Activated naive CD4-positive, alpha-beta T cell treated with anti-CD3 and anti-CD28 coated beads, Interleukin-2, amount 50 U/mL, for 24 hours (primary cell): ENCODE results near the gene COPS7B.

Source experiments
- H3K27ac Mint-ChIP-seq: one replicate; pipeline ENCODE4 v1.8.0; 2021; ENCODE audit warnings: mild to moderate bottlenecking, mixed read lengths
- H3K27me3 Mint-ChIP-seq: one replicate; pipeline ENCODE4 v1.8.0; 2021; ENCODE audit warnings: mixed read lengths
- H3K36me3 Mint-ChIP-seq: one replicate; pipeline ENCODE4 v1.8.0; 2021; ENCODE audit warnings: mixed read lengths
- H3K4me1 Mint-ChIP-seq: one replicate; pipeline ENCODE4 v1.8.0; 2021; ENCODE audit warnings: mixed read lengths
- H3K4me3 Mint-ChIP-seq: one replicate; pipeline ENCODE4 v1.8.0; 2021; ENCODE audit warnings: mild to moderate bottlenecking, mixed read lengths
- H3K9me3 Mint-ChIP-seq: one replicate; pipeline ENCODE4 v1.8.0; 2021; ENCODE audit warnings: mixed read lengths

Gene COPS7B

DNA sequence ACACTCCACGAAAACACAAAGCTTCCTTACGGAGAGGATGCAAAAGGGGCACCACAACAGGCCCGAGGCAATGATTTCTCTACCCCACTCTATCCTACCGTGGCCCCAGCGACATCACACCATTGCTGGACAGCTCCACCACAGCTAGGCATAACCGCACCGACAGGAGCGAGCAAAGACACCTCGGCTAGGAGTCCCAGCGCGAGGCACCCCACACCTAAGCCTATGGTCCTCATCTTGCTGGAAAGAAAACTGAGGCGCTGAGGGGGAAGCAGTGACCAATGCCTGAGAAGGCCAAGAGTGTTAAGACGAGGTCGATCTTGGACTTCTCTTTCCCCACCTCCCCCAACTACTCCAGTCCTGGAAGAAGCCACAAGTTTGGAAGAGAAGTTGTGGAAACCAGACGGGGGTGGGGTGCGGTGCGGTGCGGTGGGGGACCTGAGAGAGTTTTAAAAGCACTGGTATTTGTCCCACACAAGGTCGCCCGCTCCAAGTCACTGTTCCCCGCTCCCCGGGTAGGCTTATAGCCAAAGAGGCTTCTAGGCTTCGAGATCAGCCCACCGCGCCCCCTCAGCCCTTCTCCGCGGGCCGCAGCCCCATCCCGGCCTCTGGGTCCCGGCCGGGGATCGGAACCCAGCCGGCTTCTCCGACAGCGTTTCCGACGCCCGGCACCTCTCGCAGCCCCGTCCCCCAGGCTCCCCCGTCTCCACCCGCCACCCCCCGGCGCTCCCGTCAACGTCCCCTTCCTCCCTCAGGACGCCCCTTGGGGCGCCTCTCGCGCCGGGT, 5.9 kb upstream of the COPS7B start:
- H3K36me3 Mint-ChIP-seq: peaks cover 2% of the 10 kb centered on the region
- peaks cover 54% of the 10 kb centered on the region for H3K4me1 Mint-ChIP-seq
- H3K27ac Mint-ChIP-seq: peak overlapping the region; percentile 8
- H3K9me3 Mint-ChIP-seq: no peaks in the 10 kb centered on the region
- H3K27me3 Mint-ChIP-seq: no peaks in the 10 kb centered on the region
- peak overlapping the region; percentile 98 for H3K4me3 Mint-ChIP-seq

DNA sequence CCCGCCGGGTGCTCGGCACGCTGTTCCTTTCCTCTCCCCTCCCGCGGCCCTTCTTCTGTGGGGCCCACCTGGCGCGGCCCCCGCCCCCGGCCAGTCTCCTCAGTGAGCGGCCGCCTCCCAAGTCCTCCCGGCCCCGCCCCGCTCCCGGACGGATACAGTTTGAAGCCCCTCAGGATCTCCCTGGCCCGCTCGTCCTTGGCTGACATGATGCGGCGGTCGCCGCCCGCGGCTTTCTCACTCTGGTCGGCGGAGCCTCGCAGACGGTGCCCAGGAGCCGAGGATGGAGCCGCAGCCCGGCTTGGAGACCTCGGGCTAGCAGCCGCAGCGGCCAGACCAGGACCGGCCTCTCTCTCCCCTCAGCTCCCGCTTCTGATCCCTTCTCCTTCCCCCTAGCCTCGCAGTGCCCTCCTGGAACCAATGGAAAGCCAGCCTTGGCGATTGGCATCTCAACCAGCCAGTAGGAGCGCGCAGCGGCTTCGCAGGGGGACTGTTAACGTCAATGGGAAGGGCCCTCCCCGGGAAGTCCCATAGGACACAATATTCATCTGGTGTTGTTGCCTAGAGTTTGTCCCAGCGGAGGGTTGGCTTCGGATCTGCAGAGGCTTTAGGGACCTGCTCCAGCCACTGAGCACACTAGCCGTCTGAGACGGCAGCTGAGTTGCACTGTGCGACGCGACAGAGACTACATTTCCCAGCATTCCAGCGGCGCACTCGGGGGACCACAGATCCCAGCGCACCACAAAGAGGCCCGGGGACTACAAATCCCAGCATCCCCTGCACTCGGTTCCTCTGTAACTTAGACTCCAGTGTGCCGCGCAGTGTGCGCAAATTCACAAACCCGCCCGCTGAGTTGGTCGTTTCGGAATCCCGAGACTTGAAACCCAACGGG, 5.1 kb upstream of the COPS7B start, which contains the start of gene PDE6D:
PDE6D (minus strand) TSS at position 374 of the 889 bp plus-strand sequence; CDS start at position 206, 168 bp downstream.
- peaks cover 2% of the 10 kb centered on the region for H3K36me3 Mint-ChIP-seq
- H3K27me3 Mint-ChIP-seq: no peaks in the 10 kb centered on the region
- peak within 1 kb of the TSS; percentile 98 for H3K4me3 Mint-ChIP-seq
- peaks cover 61% of the 10 kb centered on the region for H3K4me1 Mint-ChIP-seq
- H3K9me3 Mint-ChIP-seq: no peaks in the 10 kb centered on the region
- peak within 1 kb of the TSS; percentile 96 for H3K27ac Mint-ChIP-seq

DNA sequence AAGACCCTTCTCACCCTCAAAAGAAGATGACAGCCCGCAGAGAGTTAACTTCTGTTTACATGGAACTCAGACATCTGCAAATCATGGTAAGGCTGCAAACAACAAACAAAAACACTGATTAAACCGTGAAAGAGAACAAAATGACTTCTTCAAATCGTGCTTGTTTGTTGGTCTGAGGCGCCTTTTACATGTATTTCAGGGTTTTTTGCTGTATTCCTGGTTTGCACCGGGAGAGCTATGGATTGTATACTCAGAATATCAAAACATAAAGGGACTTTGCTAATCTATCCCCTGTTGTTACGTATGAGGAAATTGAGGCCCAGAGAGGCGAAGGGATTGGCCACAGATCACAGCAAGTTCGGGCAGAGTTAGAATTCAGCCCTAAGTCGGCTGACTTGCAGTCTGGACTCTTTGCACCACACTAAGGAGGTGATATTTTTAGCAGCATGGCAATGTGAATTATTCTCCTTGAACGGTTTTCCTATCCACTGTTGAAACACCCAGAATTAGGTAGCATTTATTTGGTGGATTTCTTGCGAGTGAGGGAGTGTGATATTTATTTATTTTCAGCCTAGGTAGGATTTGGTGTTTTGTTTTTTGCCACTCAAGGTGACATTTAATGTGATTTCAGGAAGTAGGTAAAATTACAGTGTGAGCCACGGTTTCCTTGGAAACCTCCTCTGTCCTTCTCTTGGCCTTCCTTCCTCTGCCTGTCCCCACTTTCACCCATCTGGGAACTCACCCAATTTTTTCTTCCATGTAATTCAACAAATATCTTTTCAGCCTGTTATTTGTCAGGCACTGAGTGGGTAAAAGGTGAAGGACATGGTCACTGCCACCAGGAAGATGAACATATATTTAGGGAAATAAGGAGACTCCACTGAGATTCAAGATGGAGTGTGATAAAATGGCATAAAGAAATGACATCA, 4.2 kb upstream of the COPS7B start:
- Mint-ChIP-seq H3K4me1 (peaks cover 65% of the 10 kb centered on the region), H3K4me3 (peak overlapping the region; percentile 98), H3K36me3 (peaks cover 2% of the 10 kb centered on the region), H3K27me3 (no peaks in the 10 kb centered on the region), H3K9me3 (no peaks in the 10 kb centered on the region), H3K27ac (peak overlapping the region; percentile 96)

DNA sequence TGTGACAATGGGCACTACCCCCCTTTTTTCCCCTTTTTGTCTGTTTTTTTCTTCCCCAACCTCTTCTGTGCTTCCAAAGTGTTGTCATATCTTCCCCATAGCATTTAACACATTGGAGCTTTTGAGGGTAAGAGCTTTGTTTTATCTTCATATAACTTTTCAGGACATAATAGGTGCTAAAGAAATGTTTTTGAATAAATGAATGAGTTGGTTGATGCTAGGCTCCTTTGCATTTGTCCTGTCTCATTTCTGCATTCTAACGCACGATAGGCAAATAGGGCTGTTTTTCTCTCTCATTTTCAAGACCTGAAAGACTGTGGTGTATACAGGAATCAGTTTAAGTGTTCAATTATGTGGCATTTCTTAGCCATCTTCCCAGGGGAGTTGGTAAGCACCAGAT, 832 bp upstream of the COPS7B start:
- H3K27ac Mint-ChIP-seq: peak overlapping the region; percentile 94
- no peaks in the 10 kb centered on the region for H3K27me3 Mint-ChIP-seq
- no peaks in the 10 kb centered on the region for H3K9me3 Mint-ChIP-seq
- H3K4me1 Mint-ChIP-seq: peaks cover 72% of the 10 kb centered on the region
- H3K36me3 Mint-ChIP-seq: peaks cover 5% of the 10 kb centered on the region
- H3K4me3 Mint-ChIP-seq: peak overlapping the region; percentile 97

DNA sequence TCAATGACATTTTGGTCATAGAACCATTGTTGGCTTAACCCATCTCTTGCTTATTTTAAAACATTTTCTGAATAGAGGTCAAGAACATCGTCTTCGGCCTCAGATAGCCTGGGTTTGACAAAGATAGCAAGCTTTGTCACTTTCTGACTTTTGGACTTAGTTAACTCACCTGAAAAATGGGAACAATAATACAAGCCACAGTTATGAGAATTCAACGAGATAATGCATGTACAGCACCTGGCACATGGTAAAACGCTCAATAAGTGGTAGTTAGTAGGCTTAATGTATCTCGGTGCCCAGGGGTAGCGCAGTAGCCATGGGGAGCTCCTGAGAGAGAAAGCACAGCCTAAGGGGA, 446 bp upstream of the COPS7B start:
- Mint-ChIP-seq H3K9me3 (no peaks in the 10 kb centered on the region), H3K4me1 (peaks cover 72% of the 10 kb centered on the region), H3K36me3 (peaks cover 5% of the 10 kb centered on the region), H3K27ac (peak overlapping the region; percentile 94), H3K4me3 (peak overlapping the region; percentile 97), H3K27me3 (no peaks in the 10 kb centered on the region)

DNA sequence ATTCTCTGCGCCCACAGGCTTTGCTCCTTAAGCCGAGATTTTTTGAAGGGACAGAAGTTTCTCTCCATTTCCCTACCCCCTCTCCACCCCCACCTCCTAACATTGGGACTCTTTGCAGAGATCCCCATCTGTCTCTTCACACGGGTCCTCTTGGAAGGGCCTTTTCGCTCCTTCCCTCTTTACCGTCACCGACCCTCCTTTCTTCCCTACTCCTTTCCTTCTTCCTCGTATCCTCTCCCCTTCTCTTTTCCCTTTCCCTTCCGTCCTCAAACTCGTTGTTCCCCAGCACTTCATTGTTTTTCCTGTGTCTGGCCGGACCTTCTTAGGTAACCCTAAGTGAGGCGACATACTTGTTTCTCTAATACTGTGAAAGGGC, 660 bp downstream of the COPS7B start:
- Mint-ChIP-seq H3K27ac (peak overlapping the region; percentile 93), H3K9me3 (no peaks in the 10 kb centered on the region), H3K27me3 (no peaks in the 10 kb centered on the region), H3K4me3 (peak overlapping the region; percentile 97), H3K36me3 (peaks cover 5% of the 10 kb centered on the region), H3K4me1 (peaks cover 75% of the 10 kb centered on the region)

DNA sequence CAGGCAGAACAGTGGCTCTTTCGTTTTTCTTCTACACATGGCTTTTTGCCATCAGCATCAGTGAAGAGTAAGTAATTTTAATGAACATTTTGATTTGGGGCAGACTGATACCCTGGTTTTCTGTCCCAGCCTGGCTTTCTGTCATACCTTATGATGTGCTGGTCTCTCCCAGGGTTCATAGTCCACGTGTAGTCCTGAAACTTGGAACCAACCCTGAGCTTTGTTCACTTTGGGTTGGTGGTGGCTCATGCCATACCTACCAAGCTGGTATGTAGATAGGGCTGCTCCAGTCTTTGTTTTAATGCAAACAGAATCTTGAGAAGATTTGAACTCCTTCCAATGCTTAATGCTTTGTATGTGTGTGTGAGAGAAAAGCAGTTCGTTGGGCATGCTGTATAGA, 4.9 kb downstream of the COPS7B start:
- Mint-ChIP-seq H3K4me1 (peaks cover 46% of the 10 kb centered on the region), H3K4me3 (no peak overlapping the region)

DNA sequence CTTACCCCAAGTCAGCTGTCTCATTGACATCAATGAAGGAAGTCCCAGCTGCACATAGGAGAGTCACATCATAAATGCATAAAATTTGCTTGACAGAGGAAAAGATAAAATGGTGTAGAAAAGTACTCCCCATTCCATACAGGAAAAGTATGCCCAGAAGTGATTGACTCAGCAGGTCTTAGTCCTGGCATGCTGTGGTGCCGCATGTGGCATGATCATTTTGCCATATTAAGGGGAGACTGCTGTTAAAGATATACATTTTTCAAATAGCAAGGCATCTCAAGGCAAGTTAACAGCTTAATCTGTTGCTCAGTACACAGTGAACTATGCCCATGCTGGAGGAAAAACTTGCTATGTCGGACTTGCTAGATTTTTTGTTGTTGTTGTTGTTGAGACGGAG, 8.1 kb downstream of the COPS7B start:
- Mint-ChIP-seq H3K27ac (no peak overlapping the region), H3K4me1 (peaks cover 27% of the 10 kb centered on the region), H3K27me3 (no peaks in the 10 kb centered on the region), H3K36me3 (peaks cover 16% of the 10 kb centered on the region), H3K9me3 (no peaks in the 10 kb centered on the region), H3K4me3 (no peak overlapping the region)

More for the DNA sequence above, 4.9 kb downstream of the COPS7B start:
- no peaks in the 10 kb centered on the region for H3K9me3 Mint-ChIP-seq
- no peaks in the 10 kb centered on the region for H3K27me3 Mint-ChIP-seq
- peaks cover 10% of the 10 kb centered on the region for H3K36me3 Mint-ChIP-seq
- H3K27ac Mint-ChIP-seq: no peak overlapping the region

DNA sequence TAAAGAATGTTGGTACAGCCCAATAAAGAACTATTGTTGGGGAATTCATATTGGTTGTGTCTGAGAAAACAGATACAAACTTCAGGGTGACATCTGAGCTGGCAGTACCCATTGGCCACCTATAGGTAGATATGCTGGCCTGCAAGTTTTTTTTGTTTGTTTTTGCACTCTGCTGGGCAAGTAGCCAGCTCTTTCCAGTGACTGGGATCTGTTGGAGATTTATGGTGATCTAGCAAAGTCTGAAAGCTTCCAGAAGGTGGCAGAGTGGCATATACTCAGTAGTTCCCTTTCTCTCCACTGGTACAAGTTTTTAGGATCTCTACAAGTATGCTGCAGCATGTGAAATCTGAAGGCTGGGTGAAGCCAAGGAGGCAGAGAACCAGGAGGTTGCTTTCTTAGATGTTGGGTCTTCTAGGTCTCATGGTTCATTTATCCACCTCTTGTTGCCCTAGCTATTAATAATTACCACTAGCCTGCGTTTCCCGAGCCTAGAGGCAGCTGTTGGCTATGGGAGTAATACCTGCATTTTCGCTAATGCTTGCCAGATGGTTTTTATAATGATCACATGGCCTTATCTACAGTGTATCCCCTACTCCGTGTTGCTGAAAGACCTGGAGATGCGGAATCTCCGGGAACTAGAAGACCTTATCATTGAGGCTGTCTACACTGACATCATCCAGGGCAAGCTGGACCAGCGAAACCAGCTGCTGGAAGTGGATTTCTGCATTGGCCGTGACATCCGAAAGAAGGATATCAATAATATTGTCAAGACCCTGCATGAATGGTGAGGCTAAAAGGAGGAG, 9.5 kb downstream of the COPS7B start:
- no peaks in the 10 kb centered on the region for H3K9me3 Mint-ChIP-seq
- H3K4me1 Mint-ChIP-seq: peaks cover 21% of the 10 kb centered on the region
- no peaks in the 10 kb centered on the region for H3K27me3 Mint-ChIP-seq
- H3K36me3 Mint-ChIP-seq: peaks cover 14% of the 10 kb centered on the region
- no peak overlapping the region for H3K27ac Mint-ChIP-seq
- no peak overlapping the region for H3K4me3 Mint-ChIP-seq

DNA sequence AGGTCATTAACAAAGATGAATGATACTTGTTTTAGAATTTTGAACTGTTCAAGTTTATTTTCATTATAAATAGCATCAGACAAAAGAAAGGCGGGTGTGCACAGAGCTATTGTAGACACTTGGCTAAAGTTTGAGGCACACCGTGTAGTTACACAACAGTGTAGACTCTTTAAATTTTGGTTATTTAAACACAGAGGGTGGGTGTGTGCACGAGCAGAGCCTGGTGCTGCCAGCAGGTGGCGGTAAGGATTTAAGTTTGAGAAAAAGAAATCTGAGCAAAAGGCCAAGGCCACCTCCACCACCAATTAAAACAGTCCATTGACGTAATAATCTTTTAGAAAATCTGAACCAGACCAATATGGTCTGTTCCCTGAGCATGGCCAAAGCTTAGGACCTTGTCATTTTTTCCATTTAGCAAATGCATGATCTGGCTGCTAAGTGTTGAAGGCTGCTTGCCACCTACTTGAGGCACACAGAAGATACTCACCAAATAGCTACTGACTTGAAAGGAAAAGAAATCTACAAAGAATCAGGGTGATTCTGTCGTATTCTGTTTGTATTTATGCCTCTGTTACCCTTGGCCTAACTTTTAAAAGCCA, 14.3 kb downstream of the COPS7B start:
- H3K36me3 Mint-ChIP-seq: peaks cover 17% of the 10 kb centered on the region
- H3K9me3 Mint-ChIP-seq: no peaks in the 10 kb centered on the region
- H3K4me1 Mint-ChIP-seq: peaks cover 10% of the 10 kb centered on the region

DNA sequence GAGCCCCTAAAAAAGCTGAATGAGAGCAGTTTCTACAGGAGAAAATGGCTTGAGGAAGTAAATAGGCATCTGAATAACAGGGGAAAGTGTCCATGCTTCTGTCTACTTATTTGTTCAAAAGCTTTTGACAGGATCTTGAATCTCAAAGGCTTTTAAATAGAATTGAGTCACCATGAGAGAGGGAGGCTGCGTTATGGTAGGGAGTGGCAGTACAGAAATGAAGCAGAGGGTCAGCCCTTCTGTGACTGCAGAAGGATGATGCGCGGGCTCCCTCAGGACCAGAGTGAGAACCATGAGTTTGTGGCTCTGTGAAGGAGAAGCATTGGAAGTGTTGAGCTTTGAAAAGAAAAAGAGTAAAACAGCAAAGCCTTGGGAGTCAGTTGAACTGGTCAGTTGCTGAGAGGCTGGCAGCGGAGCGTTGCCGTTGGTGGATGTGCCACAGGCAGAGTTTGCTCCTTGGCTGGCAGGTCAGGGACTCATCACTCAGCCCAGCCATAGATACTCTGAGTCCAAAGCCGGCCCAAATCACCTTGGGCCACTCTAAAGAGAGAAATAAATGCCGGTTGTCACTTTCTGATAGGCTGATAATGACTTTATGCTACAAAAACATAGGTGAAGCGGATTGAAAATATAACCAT, 17.4 kb downstream of the COPS7B start:
- Mint-ChIP-seq H3K9me3 (no peaks in the 10 kb centered on the region), H3K27me3 (no peaks in the 10 kb centered on the region), H3K27ac (no peak overlapping the region), H3K36me3 (peaks cover 15% of the 10 kb centered on the region), H3K4me1 (peaks cover 10% of the 10 kb centered on the region), H3K4me3 (no peak overlapping the region)

More for the DNA sequence above, 14.3 kb downstream of the COPS7B start:
- Mint-ChIP-seq H3K27me3 (no peaks in the 10 kb centered on the region), H3K27ac (no peak overlapping the region), H3K4me3 (no peak overlapping the region)

DNA sequence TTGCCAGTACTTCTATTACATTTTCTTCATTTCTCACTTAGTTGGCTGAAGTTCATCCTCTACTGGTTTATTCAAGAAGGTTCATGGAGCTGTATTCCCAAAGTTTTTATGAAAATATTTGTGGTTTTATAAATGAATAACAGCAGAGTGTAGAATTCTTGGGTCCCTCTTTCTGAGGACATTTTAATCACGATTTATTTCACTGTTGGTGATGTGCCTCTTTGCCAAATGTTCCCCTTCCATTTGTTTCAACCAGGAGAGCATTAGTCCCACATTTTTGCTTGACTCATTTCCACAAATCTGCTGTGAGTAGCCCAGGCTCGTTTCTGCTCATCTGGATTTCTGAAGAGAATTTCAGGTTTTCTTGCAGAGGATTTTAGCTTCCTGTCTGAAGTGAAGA, 20.8 kb downstream of the COPS7B start:
- Mint-ChIP-seq H3K27ac (no peak overlapping the region), H3K4me3 (no peak overlapping the region), H3K36me3 (peaks cover 15% of the 10 kb centered on the region), H3K4me1 (peaks cover 7% of the 10 kb centered on the region), H3K27me3 (no peaks in the 10 kb centered on the region), H3K9me3 (no peaks in the 10 kb centered on the region)

DNA sequence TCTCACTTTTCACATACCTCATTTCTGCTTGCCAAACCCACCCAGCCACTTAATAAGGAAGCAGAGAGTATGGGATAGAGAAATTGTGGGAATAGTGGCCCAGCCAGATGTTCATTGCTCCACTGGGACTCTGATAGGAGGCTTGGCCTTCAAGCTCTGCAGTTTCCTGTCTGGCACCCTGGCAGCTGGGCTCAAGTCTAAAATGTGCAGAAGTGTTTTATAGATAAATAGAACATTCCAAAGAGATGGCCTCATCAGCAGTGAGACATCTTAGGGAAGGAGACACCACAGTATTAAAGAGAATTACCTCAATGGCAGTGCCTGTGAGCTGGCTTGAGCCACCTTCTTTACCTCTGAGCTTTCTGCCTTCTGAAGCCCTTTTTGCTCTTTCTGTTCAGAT, 24.7 kb downstream of the COPS7B start:
- H3K9me3 Mint-ChIP-seq: peaks cover 5% of the 10 kb centered on the region
- no peaks in the 10 kb centered on the region for H3K4me1 Mint-ChIP-seq
- no peak overlapping the region for H3K27ac Mint-ChIP-seq
- H3K4me3 Mint-ChIP-seq: no peak overlapping the region
- H3K36me3 Mint-ChIP-seq: peaks cover 18% of the 10 kb centered on the region
- no peaks in the 10 kb centered on the region for H3K27me3 Mint-ChIP-seq
